ENCODE data around the gene UBE2D2. TPM values are rescaled to one million over a fixed set of nuclear protein-coding genes. Genes with fewer than 3 reads are reported as not detected.
"Not testable (repeated sequence)": the region's sequence is repeated elsewhere in the genome, so short reads cannot be mapped to it uniquely, and the experiment has no call there.

UBE2D2 gene
- total RNA-seq, 2 donors from 2014 or later = 105 to 132 TPM

GRCh38 chr5:139574641-139575312, 13.6 kb downstream of the UBE2D2 start:
- no peak for DNase-seq (ENCODE audit: low spot score)
- intact Hi-C loops (cut with DNase I) = no loop called here

GRCh38 chr5:139575313-139575646, 14.1 kb downstream of the UBE2D2 start:
- no peak for DNase-seq (ENCODE audit: low spot score)
- intact Hi-C loops (cut with DNase I) = no loop called here

GRCh38 chr5:139575751-139576150, 14.6 kb downstream of the UBE2D2 start:
- intact Hi-C loops (cut with DNase I) = no loop called here
- DNase-seq (ENCODE audit: low spot score) = no peak

GRCh38 chr5:139577689-139578290, 16.7 kb downstream of the UBE2D2 start:
- intact Hi-C loops (cut with DNase I) = no loop called here
- DNase-seq (ENCODE audit: low spot score) = no peak

GRCh38 chr5:139578325-139578724, 17.2 kb downstream of the UBE2D2 start:
- intact Hi-C loops (cut with DNase I) = no loop called here
- no peak for DNase-seq (ENCODE audit: low spot score)

- DNase-seq (ENCODE audit: low spot score); intact Hi-C loops (cut with DNase I): not testable (repeated sequence)
Observed at GRCh38 chr5:139582181-139582580, 21.0 kb downstream of the UBE2D2 start.

- DNase-seq (ENCODE audit: low spot score) = no peak
- intact Hi-C loops (cut with DNase I) = no loop called here
Observed at GRCh38 chr5:139584137-139584536, 23.0 kb downstream of the UBE2D2 start.

- DNase-seq (ENCODE audit: low spot score); intact Hi-C loops (cut with DNase I): not testable (repeated sequence)
Observed at GRCh38 chr5:139588116-139588515, 27.0 kb downstream of the UBE2D2 start.

- intact Hi-C loops (cut with DNase I) = no loop called here
Observed at GRCh38 chr5:139588962-139589361, 27.8 kb downstream of the UBE2D2 start.

GRCh38 chr5:139592289-139592688, 31.1 kb downstream of the UBE2D2 start:
- intact Hi-C loops (cut with DNase I) = no loop called here
- DNase-seq (ENCODE audit: low spot score) = no peak

More at GRCh38 chr5:139588962-139589361, 27.8 kb downstream of the UBE2D2 start:
- no peak for DNase-seq (ENCODE audit: low spot score)

- DNase-seq (ENCODE audit: low spot score); intact Hi-C loops (cut with DNase I): not testable (repeated sequence)
Observed at GRCh38 chr5:139593076-139593475, 31.9 kb downstream of the UBE2D2 start.

- DNase-seq (ENCODE audit: low spot score) = no peak
- intact Hi-C loops (cut with DNase I) = no loop called here
Observed at GRCh38 chr5:139593716-139594319, 32.7 kb downstream of the UBE2D2 start.

- intact Hi-C loops (cut with DNase I) = no loop called here
Observed at GRCh38 chr5:139597134-139597533, 36.0 kb downstream of the UBE2D2 start.

GRCh38 chr5:139598601-139598965, 37.4 kb downstream of the UBE2D2 start:
- DNase-seq (ENCODE audit: low spot score); intact Hi-C loops (cut with DNase I): not testable (repeated sequence)

More at GRCh38 chr5:139597134-139597533, 36.0 kb downstream of the UBE2D2 start:
- no peak for DNase-seq (ENCODE audit: low spot score)

- no peak for DNase-seq (ENCODE audit: low spot score)
- intact Hi-C loops (cut with DNase I) = no loop called here
Observed at GRCh38 chr5:139600336-139600949, 39.3 kb downstream of the UBE2D2 start.

GRCh38 chr5:139601429-139601828, 40.3 kb downstream of the UBE2D2 start:
- DNase-seq (ENCODE audit: low spot score) = no peak
- intact Hi-C loops (cut with DNase I) = no loop called here

- intact Hi-C loops (cut with DNase I); DNase-seq (ENCODE audit: low spot score): not testable (repeated sequence)
Observed at GRCh38 chr5:139601948-139602347, 40.8 kb downstream of the UBE2D2 start.

GRCh38 chr5:139605887-139606286, 44.7 kb downstream of the UBE2D2 start:
- no peak for DNase-seq (ENCODE audit: low spot score)
- intact Hi-C loops (cut with DNase I) = no loop called here

GRCh38 chr5:139611703-139612584, 50.8 kb downstream of the UBE2D2 start:
- intact Hi-C loops (cut with DNase I) = no loop called here
- DNase-seq (ENCODE audit: low spot score) = no peak

Measured in posterior vena cava (tissue), 2 donors.